ENCODE measurements around the gene PRG3. TPM values are rescaled to one million over a fixed set of nuclear protein-coding genes. Genes with fewer than 3 reads are reported as not detected.

Gene PRG3
- total RNA-seq, 6 donors from 2014 or later: not detected

DNA sequence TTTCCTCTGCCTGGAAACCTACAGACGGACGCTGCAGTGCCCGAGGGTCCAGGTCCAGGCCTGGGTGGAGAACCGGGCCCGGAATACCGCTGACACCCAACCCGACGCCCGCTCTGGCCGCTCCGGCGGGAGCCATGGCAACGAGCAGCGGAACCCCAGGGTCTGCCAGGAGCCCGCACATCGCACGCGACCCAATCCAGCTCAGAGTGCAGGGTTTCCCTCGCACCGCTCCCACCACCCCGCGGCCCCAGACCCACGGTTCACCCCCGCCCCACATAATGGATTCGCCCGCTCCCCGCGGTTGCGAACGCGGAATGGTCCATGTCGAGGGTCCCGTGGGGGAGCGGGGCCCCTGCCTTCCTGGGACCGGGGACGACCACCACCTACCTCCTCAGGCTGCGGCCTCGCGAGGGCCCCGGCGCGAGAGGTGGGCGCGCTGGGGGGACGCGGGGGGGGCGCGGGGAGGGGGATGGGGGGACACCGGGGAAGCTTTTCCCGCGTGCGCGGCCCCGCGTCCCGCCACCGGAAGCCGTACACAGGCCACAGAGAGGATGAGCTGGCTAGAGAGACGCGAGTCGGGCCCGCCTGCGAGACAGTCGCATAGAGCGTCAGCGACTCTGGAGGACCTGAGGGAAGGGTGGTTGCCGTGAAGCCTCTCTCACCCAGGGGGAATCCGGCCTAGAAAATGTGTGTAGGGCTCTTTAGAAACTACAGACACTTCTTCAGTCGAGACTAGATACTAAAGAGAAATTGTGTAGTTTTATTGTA lies 45.4 kb downstream of the PRG3 start, which contains the start of gene SSRP1:
SSRP1 (minus strand) TSS at position 550 of the 768 bp plus-strand sequence. CDS start 771 bp downstream, outside the sequence.
- Histone ChIP-seq H3K4me1 (peaks cover 15 to 26% (median 18%) of the 10 kb centered on the region in 4 donors), H3K9me3 (no peaks in the 10 kb centered on the region), H3K4me3 (peak within 1 kb of the TSS; percentile 83 to 97 (median 94)), H3K36me3 (peaks cover 9 to 36% (median 25%) of the 10 kb centered on the region in 4 donors), H3K27ac (peak within 1 kb of the TSS; percentile 93 to 98 (median 94)), H3K27me3 (no peaks in the 10 kb centered on the region)
- peak; percentile 95 to 98 for ATAC-seq (ENCODE audit: low FRiP score in 2 of 2)
- 0% methylated on average over 12 to 51 of the region's 69 CpGs for WGBS, 2 donors
- TF ChIP-seq POLR2AphosphoS5 (IDR thresholded peaks at IDR 0.05): peak; percentile 63 to 79
- peak in 2 of 4 donors; percentile 50 to 61 for TF ChIP-seq POLR2A (IDR thresholded peaks at IDR 0.05)
- no peak for TF ChIP-seq EP300 (IDR thresholded peaks at IDR 0.05)
- TF ChIP-seq, protein P1, sequence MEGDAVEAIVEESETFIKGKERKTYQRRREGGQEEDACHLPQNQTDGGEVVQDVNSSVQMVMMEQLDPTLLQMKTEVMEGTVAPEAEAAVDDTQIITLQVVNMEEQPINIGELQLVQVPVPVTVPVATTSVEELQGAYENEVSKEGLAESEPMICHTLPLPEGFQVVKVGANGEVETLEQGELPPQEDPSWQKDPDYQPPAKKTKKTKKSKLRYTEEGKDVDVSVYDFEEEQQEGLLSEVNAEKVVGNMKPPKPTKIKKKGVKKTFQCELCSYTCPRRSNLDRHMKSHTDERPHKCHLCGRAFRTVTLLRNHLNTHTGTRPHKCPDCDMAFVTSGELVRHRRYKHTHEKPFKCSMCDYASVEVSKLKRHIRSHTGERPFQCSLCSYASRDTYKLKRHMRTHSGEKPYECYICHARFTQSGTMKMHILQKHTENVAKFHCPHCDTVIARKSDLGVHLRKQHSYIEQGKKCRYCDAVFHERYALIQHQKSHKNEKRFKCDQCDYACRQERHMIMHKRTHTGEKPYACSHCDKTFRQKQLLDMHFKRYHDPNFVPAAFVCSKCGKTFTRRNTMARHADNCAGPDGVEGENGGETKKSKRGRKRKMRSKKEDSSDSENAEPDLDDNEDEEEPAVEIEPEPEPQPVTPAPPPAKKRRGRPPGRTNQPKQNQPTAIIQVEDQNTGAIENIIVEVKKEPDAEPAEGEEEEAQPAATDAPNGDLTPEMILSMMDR (IDR thresholded peaks at IDR 0.05): no peak
- peak; percentile 93 to 96 for DNase-seq

DNA sequence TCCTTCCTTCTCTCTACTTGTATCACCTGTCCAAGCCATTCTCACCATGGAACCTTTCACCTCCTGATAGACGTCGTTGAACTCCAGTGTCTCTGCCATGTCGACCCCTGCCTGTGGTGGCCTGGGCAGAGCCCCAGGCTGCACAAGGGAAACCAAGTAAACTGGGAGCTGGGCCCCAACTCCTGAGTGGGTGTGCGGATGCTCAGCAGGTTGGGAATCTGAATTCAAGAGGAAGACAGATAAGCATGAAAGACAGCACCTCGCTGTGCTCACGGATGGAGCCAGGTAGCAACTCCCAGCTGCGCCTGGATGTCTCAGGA lies 46.0 kb downstream of the PRG3 start:
- no peaks in the 10 kb centered on the region for H3K9me3 ChIP-seq
- H3K27me3 ChIP-seq: no peaks in the 10 kb centered on the region
- H3K4me3 ChIP-seq: peak overlapping the region; percentile 83 to 97 (median 94)
- H3K27ac ChIP-seq: peak overlapping the region; percentile 93 to 98 (median 94)
- DNase-seq (no peak), ATAC-seq (ENCODE audit: low FRiP score in 2 of 2) (no peak)
- WGBS, 2 donors: 13 to 26% methylated on average over 3 to 6 of the region's 7 CpGs
- TF ChIP-seq POLR2A (IDR thresholded peaks at IDR 0.05): no peak
- H3K4me1 ChIP-seq: peaks cover 15 to 26% (median 18%) of the 10 kb centered on the region in 4 donors
- peaks cover 15 to 41% (median 30%) of the 10 kb centered on the region in 4 donors for H3K36me3 ChIP-seq

DNA sequence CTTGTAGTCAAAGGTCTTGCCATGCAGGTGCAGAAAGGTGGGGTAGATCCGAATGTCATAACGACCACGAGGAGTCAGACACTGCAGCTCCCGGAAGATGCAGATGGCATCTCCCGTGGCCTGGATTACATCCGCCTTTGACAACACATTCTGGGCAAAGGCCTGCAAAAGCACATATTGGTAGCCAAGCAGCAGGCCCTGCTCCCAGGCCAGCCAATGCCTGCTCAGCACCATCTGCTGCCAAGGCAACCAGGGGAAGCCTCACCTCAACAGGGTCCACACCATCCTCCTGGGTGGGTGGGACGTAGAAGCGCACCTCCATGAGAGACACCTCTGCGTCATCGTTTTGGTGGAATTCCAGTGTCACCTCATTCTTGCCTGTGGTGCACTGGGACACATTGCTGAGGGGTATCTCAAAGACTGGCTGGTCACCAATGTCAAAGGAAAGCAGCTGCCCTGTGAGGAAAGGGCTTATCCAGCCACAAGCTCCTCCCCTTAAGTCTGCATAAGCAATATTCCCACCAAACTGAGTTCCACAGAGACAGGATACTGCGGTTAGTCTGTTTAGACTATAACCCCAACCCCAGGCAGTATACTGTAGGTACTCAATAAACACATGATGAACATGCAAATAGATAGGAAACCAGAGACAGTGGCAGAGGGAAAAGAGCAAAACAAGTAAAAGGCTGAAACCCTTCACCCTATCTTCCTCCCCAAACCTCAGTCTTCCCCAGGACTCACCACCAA lies 48.1 kb downstream of the PRG3 start:
- ATAC-seq (ENCODE audit: low FRiP score in 2 of 2) (no peak), DNase-seq (no peak)
- TF ChIP-seq POLR2A (IDR thresholded peaks at IDR 0.05) (no peak), POLR2AphosphoS5 (IDR thresholded peaks at IDR 0.05) (no peak), EP300 (IDR thresholded peaks at IDR 0.05) (no peak)
- TF ChIP-seq, protein P1 (IDR thresholded peaks at IDR 0.05): no peak
- Histone ChIP-seq H3K36me3 (peaks cover 18 to 63% (median 47%) of the 10 kb centered on the region in 4 donors), H3K4me1 (peaks cover 15 to 26% (median 18%) of the 10 kb centered on the region in 4 donors), H3K27me3 (no peaks in the 10 kb centered on the region), H3K27ac (no peak overlapping the region), H3K4me3 (no peak overlapping the region), H3K9me3 (no peaks in the 10 kb centered on the region)
- 94 to 99% methylated on average over 9 to 11 of the region's 11 CpGs for WGBS, 2 donors

DNA sequence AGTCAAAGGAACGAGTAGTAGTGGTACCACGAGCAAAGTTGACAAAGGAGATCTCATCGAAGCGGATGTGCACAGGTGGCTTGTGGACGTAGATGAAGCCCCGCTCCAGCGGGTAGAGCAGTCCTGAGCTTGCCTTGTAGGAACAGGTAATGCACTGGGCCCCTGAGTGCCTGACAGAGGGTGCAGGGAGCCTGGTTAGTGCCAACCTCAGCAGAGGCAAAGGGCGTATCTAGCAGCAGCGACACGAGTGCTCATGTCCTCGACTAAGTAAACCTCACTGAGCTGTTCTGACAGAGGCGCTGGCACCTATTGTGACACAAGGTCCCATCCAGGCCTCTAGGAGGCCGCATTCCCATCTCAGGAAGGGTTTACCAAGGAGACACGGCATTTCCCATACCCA lies 49.2 kb downstream of the PRG3 start:
- no peaks in the 10 kb centered on the region for H3K9me3 ChIP-seq
- no peak overlapping the region for H3K27ac ChIP-seq
- no peaks in the 10 kb centered on the region for H3K27me3 ChIP-seq
- ATAC-seq (ENCODE audit: low FRiP score in 2 of 2) (no peak), DNase-seq (no peak)
- peaks cover 18 to 74% (median 58%) of the 10 kb centered on the region in 4 donors for H3K36me3 ChIP-seq
- H3K4me3 ChIP-seq: no peak overlapping the region
- 92 to 96% methylated on average over 14 of the region's 14 CpGs for WGBS, 2 donors
- TF ChIP-seq EP300 (IDR thresholded peaks at IDR 0.05) (no peak), POLR2A (IDR thresholded peaks at IDR 0.05) (no peak), POLR2AphosphoS5 (IDR thresholded peaks at IDR 0.05) (no peak)
- TF ChIP-seq, protein P1 (IDR thresholded peaks at IDR 0.05): no peak
- H3K4me1 ChIP-seq: peaks cover 19 to 28% (median 20%) of the 10 kb centered on the region in 4 donors

DNA sequence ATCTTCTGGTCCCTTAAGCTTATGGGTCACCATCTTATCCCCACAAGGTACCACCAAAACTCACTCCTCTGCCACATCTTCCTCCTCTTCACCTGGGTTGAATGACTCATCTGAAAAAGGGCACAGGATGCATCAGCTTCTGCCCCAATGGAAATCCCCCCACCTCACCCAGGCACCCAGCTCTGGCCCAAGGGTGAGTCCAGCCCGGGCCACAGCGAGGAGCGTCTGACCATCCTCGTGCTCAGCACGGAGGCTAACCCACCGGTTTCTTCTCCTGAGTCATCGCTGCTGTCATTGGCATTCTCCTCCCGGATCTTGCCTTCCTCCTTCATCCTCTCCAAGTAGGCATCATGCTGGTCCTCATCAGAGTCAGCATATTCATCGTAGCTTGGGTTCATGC lies 50.9 kb downstream of the PRG3 start:
- H3K27me3 ChIP-seq: no peaks in the 10 kb centered on the region
- ATAC-seq (ENCODE audit: low FRiP score in 2 of 2) (no peak), DNase-seq (peak in 1 of 2 donors; percentile 54)
- WGBS, 2 donors: 91 to 96% methylated on average over 9 of the region's 9 CpGs
- H3K9me3 ChIP-seq: no peaks in the 10 kb centered on the region
- TF ChIP-seq EP300 (IDR thresholded peaks at IDR 0.05) (no peak), POLR2A (IDR thresholded peaks at IDR 0.05) (no peak), POLR2AphosphoS5 (IDR thresholded peaks at IDR 0.05) (no peak)
- TF ChIP-seq, protein P1 (IDR thresholded peaks at IDR 0.05): no peak
- no peak overlapping the region for H3K27ac ChIP-seq
- H3K4me1 ChIP-seq: peaks cover 28 to 34% (median 29%) of the 10 kb centered on the region in 4 donors
- peaks cover 18 to 80% (median 60%) of the 10 kb centered on the region in 4 donors for H3K36me3 ChIP-seq
- H3K4me3 ChIP-seq: no peak overlapping the region

Data from upper lobe of left lung (tissue), 6 donors.